HG03103 (cell line): ENCODE results near the gene GRB2.

Experiments used
- ATAC-seq: cut with Tn5 transposase; IDR thresholded peaks from one replicate; pipeline ENCODE4 v1.9.1; 2021; ENCODE audit warnings: low read depth; ENCODE audit not compliant: unreplicated experiment

GRB2 gene

GRCh38 chr17:75416006-75416405 lies 10.5 kb upstream of the GRB2 start:
- ATAC-seq, result no peak

DNA sequence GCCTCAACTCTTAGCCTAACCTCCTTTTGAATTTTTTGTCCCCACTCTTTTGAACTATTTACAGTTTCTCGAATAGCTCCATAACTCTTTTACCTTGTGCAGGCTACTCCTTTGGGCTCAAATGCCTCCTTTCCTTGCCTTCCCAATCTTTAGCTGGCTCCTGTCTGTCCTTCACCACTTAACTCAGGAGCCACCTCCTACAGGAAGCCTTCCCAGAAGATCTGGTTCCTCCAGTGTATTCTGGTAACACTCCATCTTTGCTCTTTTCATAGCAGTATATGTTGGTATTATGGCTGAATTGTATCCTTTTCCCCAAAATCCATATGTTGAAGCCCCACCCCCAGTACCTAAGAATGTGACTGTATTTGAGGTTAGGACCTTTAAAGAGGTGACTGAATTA lies 9.0 kb upstream of the GRB2 start:
- ATAC-seq, result no peak

DNA sequence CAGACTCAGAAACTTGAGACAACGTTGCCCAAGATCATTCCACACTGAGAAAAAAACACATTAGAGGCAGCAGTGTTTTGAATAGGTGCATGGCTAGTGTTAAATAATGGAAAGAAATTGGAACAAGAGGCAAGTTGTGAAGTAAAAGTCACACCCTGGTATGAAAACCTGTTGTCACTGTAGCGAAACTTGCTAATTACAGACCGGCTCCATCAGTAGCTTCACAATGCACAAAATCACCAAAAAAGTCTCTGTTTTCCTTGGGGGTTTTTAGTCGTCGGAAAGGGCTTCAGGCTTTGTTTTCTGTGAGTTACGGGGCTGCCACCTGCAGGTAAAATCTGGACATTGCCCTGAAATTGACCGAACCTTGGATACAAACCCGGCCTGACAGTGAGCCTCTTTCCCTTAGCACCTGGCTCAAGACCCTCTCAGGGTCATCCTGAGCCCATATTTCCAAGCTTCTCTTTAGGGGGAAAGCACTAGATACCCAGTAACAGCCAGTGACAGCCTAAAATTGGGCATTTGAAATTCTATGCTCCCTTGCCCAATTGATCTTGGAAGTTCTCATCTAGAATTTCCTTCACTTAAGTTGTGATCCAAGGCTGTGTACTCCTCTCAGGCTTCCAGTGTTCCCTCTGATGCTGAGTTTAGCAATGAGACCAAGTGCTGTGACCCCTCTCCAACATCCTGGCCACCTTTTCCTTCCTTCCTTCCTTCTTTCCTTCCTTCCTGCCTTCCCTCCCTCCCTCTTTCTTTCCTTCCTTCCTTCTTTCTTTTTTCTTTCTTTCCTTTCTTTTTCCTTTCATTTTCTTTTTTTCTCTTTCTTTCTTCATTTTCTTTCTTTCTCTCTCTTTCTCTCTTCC lies 7.2 kb upstream of the GRB2 start:
- no peak for ATAC-seq

- ATAC-seq, result no peak
Observed at GRCh38 chr17:75411328-75412067, 6.0 kb upstream of the GRB2 start.

DNA sequence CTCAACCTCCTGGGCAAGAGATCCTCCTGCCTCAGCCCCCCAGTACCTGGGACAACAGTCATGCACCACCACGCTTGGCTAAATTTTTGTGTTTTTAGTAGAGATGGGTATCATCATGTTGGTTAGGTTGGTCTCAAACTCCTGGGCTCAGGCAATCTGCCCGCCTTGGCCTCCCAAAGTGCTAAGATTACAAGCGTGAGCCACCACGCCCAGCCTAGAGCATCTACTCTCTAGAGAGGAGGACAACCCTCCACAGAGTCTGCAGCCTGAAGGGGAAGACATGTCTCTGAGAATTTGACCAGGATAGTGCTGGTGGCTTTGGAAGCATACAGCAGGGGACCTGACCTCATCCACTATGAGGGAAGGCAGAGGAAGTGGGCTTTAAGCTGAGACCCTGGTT lies 4.7 kb upstream of the GRB2 start:
- no peak for ATAC-seq

GRCh38 chr17:75407655-75408352 lies 2.3 kb upstream of the GRB2 start:
- no peak for ATAC-seq

DNA sequence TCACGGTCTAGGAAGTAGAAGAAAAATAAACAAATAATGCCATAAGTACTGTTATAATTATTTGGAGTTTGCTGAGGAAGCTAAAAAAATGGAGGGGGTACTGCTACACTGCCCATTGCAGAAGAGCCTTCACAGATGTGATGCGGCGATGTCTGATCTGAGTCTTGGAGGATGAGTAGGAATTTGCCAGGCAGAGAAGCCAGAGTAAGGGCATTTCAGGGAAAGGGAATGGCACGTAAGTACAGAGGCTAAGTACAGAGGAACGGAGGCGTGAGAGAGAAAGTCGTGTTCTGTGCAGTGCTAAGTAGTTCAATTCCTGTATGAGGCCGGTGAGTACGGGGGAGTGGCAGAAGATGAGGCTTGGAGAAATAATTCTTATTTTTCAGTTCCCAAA lies 741 bp upstream of the GRB2 start:
- ATAC-seq, result no peak

- ATAC-seq, result peak; percentile 2
Observed at GRCh38 chr17:75404731-75405364, 630 bp downstream of the GRB2 start.

DNA sequence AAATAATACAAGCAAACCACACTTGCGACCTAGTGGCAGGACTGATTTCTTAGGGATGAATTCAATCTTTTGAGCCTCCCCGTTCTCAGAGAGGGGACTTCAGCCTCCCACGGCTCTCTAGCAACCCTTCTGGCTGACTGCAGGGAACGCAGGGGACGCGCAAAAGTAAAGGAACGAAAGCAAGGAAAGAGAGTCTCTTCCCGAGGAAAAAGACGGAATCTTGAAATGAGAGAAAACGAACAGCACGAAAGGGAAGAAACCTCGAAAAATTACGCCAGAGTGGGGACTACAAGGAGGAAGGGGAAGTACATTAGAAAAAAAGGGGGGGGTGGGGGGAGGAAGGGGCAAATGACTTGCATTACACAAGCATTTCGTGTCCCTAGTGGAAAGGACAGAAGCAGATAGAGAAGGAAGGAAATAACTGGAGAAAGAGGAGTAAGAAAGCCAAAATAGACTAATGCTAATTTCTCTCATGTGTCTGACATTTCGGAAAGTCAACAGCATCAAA lies 1.2 kb downstream of the GRB2 start:
- ATAC-seq, result no peak

DNA sequence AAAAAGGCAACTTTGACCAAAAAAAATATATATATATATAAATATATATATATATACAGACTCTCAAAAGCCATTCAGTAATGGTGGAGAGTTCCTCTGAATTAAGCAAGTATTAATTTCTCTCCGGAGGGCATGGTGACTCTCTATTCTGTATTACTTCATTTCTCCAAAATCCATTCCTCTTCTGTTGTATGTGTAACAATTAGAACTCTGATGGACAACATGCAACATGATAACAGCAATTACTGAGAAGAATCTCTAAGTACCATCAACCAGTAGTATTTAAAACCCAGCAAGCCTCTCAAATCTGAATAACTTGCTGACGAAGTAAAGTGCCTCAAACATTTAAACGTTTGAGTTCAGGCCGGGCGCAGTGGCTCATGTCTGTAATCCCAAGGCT lies 2.3 kb downstream of the GRB2 start:
- ATAC-seq, result no peak

DNA sequence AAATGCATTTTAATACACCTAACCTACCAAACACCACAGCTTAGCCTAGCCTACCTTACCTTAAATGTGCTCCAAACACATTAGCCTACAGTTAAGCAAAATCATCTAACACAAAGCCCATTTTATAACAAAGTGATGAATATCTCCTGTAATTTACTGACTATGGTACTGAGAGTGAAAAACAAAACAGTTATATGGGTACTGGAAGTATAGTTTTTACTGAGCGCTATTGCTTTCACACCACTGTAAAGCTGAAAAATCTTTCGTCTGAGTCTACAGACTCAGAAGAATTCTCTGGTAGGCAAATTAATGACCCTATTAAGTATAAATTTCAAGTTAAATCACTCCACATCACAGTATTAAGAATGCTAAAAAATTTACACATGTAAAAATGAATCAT lies 3.5 kb downstream of the GRB2 start:
- ATAC-seq, result no peak

DNA sequence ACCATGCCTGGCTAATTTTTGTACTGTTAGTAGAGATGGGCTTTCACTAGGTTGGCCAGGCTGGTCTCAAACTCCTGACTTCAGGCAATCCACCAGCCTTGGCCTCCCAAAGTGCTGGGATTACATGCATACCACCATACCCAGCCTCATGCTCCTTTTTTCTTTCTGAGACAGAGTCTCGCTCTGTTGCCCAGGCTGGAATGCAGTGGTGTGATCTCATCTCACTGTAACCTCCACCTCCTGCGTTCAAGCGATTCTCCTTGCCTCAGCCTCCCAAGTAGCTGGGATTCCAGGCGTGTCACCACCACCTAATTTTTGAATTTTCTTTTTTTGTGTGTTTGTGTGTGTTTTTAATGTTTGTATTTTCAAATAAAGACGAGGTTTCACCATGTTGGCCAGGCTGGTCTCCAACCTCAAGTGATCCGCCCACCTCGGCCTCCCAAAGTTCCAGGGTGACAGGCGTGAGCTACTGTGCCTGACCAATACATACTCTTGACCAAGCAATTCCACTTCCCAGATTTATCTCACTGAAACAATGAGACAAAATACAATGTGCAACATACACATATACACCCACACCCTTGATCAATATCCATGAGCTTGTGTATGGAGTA lies 5.0 kb downstream of the GRB2 start:
- no peak for ATAC-seq

GRCh38 chr17:75398279-75398678 lies 7.2 kb downstream of the GRB2 start:
- no peak for ATAC-seq

DNA sequence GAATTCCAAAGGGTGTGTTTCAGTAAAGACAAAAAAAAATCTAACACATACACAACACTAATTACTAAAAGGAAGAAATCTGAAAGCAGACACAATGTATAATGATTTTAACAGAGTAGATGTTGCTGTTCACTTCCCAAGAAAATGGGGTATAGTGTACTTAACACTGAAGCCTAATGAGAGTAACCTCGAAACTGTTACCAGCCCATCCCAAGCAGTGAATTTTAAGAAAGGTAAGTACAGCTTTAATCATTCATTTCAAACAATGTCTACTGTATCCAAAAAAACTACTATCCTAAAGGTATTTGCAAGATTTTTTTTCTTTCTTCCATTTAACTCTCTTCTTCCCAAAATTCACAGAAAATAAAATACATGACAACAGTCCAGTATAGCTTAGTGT lies 8.3 kb downstream of the GRB2 start:
- no peak for ATAC-seq

GRCh38 chr17:75396796-75397195 lies 8.7 kb downstream of the GRB2 start:
- no peak for ATAC-seq

GRCh38 chr17:75396025-75396424 lies 9.5 kb downstream of the GRB2 start:
- ATAC-seq, result no peak

DNA sequence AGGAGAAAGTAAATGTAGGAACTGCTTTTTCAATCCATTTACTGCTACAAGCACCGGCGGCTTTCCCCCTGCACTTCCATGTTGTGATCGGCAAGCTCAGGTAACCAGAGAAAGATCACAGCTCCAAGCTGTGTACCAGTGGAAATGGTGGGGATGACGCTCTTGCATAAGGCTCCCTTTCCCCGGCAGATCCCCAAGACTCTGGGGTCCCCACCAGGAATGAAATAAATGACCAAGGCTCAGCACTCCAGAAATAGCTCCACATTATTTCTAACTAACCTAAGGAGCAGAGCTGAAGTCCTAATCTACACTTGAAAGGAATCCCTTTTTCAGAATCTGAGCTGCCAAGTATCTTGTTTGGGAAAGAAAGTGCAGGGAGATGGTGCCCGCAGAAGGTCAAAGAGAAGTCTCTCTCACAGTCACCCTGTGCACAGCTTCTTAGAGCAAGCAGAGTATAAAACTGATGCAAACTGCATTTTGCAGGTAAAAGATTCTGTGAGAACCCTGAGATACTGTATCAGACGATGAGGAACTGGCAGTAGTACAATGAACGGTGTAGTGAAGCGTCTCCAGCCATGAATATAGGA lies 11.1 kb downstream of the GRB2 start:
- ATAC-seq, result no peak

GRCh38 chr17:75393523-75394331 lies 11.8 kb downstream of the GRB2 start:
- ATAC-seq, result no peak

DNA sequence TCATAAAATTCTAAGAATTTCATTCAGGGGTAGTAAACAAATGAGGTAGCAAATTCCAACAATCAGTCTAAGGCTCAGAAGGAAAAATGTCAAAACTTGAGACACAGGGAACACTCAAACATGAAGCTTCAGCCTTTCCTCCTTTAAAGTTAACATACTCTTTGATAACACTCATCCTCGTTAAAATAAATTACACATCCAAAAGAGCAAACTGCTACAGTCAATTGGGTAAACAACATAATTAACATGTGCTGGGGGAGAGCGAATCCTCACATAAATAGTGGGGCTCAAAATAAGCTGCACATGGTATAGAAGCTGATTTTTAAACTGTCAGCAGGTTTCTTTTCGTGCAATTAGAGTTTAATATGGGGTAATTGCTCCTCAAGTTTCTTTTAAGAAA lies 12.9 kb downstream of the GRB2 start:
- no peak for ATAC-seq
